GM11168 (cell line): ENCODE data around the gene KYAT1.

Source experiments
- in situ Hi-C: fragments of 300-500 bp; cut with MboI; formaldehyde crosslinking; loops from one replicate; pipeline ENCODE4 v1.12.0; 2022; ENCODE audit warnings: low sequenced_read_pairs; ENCODE audit not compliant: unreplicated experiment

Gene KYAT1

DNA sequence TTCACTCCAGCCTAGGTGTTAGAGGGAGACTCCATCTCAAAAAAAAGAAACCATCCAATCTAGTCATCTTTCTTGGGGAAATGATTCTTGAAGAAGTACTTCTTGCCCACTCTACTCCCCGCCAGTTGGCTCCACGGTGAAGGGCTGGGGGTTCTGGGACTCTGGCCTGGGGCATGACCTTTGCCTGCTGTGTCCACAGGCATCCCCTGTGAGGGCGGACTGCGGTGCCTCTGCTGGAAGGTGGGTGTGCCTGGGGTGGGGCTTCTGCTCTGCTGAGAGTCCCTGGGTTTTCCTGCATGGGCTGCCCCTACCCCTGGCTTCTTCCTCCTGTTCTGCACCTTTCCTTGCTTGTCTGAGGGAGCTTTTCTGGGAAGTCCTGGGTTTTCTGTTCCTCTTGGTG, 91.2 kb downstream of the KYAT1 start:
- in situ Hi-C loops, result no loop called here

DNA sequence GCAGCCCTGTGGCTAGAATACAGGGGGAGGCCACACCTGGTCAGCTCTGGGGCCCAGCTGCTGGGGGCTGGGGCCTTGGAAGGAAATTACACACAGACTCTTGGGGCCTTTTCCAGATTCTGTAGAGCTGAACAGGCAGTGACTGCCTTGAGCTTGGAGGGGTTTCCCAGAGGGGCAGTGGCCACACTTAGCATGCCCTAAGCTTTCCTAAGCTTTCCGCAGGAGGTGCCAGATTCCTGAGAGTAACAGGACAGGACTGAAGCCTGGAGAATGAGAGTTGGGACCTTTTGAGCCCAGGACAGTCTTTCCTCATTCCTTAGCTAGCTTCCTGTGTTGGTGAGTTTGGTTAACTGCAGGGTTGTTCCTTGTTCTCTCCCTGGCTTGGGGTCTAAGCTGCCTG, 93.3 kb downstream of the KYAT1 start:
- in situ Hi-C loops, result no loop called here

DNA sequence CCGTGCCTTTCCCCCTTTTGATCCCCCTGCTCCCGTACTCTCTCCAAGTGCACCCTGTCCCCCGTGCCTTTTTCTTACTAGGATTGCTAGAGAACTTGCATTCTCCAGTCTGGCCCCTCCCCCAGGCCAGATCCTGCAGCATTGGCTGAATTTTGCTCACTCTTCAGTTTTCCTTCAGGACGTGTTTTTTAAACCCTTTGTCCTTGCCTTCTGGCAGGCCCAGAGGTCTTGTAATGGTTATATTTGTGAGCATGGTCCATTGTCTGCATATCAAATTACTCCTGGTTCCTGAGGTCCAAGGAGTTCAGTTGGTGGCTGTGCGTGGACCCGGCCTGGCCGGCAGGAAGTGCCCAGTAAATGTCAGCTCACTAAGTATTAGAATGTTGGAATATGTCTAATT, 94.1 kb downstream of the KYAT1 start:
- in situ Hi-C loops, result no loop called here

DNA sequence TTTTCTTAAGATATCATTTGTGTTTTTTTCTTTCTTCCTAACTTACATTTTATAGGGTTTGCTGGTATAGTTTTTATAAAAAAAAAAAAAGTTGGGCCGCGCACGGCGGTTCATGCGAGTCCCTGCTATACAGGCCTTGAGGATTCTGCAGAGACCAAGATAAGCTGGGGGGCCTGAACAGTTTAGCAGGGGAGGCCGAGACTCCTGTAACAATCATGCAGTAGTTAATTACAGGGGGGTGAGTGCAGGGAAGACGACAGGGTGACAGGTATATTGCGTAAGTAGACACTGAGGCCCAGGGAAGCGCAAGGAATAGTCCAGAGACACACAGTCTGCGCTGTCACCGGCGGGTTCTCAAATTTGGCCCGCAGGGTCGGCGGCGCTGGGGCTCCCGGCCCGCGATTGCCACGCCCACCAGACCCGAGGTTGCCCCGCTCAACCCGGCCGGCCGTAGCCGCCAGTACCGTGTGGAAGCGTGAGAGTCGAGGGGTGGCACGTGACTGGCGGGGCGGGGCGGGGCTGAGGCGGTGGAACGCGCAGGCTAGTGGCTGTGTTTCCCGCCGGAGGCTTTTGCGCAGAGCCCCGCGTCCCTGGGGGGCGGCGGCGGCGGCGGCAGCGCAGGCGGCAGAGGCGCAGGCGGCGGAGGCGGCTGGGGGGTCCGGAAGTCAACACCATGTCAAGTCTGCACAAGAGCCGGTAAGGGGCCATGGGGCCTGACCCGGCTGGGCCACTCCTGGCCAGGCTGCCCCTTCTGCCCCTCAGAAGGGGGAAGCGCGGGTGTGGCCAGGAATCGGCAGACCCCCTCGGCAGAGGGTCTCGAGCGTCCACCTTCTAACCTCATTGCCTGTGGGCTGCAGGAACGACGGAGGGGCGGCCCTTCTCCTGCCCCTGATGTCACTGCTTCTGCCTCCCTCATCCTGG, 94.8 kb downstream of the KYAT1 start, which contains the start of gene TBC1D13:
Gene TBC1D13 (plus strand): TSS at position 573 of the 921 bp plus-strand sequence. CDS start 101 bp downstream, at position 674.
- in situ Hi-C loops, result no loop called here

DNA sequence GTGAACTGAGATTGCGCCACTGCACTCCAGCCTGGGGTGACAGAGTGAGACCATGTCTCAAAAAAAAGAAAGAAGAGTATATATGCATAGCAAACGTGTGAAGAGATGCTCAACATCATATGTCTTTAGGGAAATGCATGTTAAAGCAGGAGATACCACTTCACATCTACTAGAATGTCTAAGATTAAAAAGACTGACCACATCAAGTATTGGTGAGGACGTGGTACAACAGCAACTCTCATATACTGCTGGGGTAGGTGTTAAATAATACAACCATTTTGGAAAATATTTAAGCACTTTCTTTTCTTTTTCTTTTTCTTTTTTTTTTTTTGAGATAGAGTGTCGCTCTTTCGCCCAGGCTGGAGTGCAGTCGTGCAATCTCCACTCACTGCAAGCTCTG, 96.3 kb downstream of the KYAT1 start:
- in situ Hi-C loops, result no loop called here
